ENCODE data around the gene RBBP8NL.

GRCh38 chr20:62421716-62421990 is 5.7 kb downstream of the RBBP8NL start:
- no peak for TF ChIP-seq MAZ (IDR thresholded peaks at IDR 0.05; ENCODE audit: borderline replicate concordance, low read depth, low read length)
- TF ChIP-seq CTCF (IDR thresholded peaks at IDR 0.05): no peak
- no peak for TF ChIP-seq JUN (IDR thresholded peaks at IDR 0.05)
- no peak for TF ChIP-seq ZFP36 (IDR thresholded peaks at IDR 0.05; ENCODE audit: borderline replicate concordance, partially characterized antibody)
- TF ChIP-seq POLR2A (IDR thresholded peaks at IDR 0.05; ENCODE audit: low read length): no peak
- no peak for TF ChIP-seq REST (IDR thresholded peaks at IDR 0.05)
- TF ChIP-seq ESRRA (IDR thresholded peaks at IDR 0.05; ENCODE audit: borderline replicate concordance, low read length): no peak
- TF ChIP-seq CHD2 (IDR thresholded peaks at IDR 0.05; ENCODE audit: low read length, partially characterized antibody): no peak
- no peak for TF ChIP-seq RAD21 (conservative IDR thresholded peaks at IDR 0.05 in 1 of 2, IDR thresholded peaks at IDR 0.05 in 1 of 2)
- no peak for TF ChIP-seq MYC (IDR thresholded peaks at IDR 0.05; ENCODE audit: borderline replicate concordance, low read length)
